DMS114 treated with DMSO at 0.1 percent for 48 hours (cell line): ENCODE measurements around the gene HEATR5A.
"Not testable (repeated sequence)": the region's sequence is repeated elsewhere in the genome, so short reads cannot be mapped to it uniquely, and the experiment has no call there.

Experiments
- DNase-seq: peaks from one replicate; lab custom pipeline; 2025; ENCODE audit not compliant: unreplicated experiment; lab: John Stamatoyannopoulos, UW

The HEATR5A gene

DNA sequence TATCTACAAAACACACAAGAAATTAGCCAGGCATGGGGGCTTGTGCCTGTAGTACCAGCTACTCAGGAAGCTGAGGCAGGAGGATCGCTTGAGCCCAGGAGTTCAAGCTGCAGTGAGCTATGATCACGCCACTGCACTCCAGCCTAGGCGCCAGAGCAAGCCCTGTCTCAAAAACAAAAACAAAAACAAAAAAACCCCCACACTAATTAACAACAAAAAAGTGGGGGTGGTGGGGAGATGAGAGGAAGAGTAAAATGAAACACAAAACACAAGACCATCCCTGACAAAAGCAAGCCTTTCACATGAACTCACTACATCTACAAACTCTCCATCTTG is 158.9 kb downstream of the HEATR5A start:
- DNase-seq, result no peak

DNA sequence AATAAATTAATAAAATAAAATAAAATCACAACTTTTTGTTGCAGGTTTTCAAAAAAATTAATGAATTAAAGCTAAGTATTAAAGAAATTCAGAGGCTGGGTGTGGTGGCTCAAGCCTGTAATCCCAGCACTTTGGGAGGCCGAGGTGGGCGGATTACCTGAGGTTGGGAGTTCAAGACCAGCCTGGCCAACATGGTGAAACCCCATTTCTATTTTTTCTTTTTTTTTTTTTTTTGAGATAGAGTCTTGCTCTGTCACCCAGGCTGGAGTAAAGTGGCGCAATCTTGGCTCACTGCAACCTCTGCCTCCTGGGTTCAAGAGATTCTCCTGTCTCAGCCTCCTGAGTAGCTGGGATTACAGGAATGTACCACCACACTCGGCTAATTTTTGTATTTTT is 161.3 kb downstream of the HEATR5A start:
- not testable (repeated sequence) for DNase-seq

DNA sequence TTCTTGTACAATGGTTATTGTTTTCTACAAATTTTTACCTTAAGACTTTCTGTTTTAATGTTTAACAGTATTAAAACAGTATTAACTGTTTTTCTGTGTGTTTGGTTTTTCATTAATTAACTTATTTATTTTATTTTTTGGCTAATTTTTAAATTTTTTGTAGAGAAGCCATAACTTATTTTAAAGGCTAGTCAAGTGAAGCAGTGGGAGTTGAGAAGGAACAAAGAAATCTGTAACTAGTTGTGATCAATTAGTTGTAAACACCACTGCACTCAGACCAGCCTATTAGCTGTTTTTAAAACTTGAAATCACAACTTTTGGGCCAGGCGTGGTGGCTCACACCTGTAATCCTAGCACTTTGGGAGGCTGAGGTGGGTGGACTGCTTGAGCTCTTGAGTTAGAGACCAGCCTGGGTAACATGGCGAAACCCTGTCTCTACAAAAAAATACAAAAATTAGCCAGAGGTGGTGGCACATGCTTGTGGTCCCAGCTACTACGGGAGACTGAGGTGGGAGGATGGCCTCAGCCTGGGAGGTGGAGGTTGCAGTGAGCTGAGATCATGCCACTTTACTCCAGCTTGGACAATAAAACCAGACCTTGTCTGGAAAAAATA is 161.8 kb downstream of the HEATR5A start:
- no peak for DNase-seq

DNA sequence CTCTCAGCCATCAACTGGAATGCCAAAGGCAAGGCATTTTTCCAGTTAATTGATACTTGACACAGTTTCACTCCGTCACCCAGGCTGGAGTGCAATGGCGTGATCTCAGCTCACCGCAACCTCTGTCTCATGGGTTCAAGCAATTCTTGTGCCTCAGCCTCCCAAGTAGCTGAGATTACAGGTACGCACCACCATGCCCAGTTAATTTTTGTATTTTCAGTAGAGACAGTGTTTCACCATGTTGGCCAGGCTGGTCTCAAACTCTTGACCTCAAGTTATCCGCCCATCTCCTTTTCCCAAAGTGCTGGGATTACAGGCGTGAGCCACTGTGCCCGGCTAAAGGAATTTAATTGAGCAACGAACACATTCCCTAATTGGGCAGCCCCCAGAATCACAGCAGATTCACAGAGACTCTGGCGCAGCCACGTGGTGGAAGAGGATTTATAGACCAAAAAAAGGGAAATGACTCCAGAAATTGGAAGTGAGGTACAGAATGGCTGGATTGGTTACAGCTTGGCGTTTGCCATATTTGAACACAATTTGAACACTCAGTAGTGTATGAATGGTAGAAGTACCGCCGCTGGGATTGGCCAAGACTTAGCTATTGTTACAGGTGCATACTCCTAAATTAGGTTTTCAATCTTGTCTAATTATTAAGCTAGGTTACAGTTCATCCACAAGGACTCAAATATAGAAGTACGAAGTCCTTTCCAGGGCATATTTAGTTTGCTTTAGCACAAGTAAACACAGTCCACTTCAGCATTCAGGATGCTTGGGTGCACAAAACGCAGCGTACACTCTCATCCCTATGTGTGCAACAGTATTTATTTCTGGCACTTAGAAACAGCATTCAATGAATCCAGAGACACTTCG is 162.6 kb downstream of the HEATR5A start:
- not testable (repeated sequence) for DNase-seq

DNA sequence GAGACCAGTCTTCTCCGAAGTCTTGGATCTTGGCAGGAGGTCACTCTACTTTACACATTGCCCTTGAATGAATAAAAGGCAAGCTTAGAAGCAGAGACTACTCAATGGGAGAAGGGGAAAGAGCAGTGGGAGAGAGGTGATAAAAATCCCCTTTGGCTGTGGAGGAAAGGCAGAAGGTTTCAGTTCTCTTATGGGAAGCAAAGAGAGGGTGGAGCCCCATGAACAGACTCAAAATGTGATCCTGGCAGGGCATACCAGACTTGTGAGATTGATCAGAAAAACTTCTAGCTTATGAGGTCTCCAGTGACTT is 163.2 kb downstream of the HEATR5A start:
- no peak for DNase-seq

DNA sequence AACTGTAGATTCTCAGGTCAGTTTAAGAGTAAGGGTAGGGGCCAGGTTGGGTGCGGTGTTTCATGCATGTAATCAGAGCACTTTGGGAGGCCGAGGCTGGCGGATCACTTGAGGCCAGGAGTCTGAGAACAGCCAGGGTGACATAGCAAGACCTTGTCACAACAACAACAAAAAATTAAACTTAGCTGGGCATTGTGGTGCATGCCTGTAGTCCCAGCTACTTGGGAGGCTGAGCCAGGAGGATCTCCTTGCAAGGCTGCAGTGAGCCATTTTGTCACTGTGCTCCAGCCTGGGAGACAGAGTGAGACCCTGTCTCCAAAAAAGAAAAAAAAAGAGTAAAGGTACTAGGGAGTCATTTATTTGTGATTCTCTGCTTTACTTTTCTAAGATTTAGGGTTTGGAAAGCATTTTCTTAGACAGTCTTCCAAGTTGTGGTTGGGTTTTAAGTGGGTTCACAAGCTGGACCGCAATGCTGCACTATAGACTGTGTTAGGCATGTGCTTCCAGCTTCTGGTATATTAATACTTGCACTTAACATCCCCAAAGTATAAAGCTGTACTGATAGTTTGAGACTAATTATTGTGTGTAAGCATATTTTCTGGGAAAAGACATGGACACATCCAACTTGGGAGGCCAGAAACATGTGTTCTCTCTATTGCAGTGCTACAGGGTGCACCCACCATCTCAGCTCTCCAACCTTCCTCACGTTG is 163.7 kb downstream of the HEATR5A start:
- DNase-seq, result no peak

DNA sequence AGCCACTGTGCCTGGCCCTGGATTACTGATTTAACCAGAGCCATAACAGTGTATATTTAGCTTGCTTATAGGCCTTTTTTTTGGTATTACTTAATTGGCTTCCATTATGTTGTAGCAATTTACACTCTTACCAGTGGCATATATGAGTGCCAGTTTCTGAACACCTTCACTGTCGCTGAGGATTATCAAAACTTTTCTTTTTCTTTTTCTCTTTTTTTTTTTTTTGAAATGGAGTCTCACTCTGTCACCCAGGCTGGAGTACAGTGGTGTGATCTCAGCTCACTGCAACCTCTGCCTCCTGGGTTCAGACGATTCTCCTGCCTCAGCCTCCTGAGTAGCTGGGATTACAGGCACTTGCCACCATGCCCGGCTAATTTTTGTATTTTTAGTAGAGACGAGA is 164.4 kb downstream of the HEATR5A start:
- not testable (repeated sequence) for DNase-seq

DNA sequence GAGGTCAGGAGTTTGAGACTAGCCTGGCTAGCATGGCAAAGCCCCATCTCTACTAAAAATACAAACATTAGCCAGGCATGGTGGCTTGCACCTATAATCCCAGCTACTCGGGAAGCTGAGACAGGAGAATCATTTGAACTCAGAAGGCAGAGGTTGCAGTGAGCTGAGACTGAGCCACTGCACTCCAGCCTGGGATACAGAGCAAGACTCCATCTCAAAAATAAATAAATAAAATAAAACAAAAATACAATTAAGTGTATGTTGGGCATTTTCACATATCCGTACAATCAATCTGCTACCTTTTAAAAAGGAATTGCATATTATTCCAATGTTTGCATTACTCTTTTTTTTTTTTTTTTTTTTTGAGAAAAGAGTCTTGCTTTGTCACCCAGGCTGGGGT is 165.1 kb downstream of the HEATR5A start:
- DNase-seq, result no peak

DNA sequence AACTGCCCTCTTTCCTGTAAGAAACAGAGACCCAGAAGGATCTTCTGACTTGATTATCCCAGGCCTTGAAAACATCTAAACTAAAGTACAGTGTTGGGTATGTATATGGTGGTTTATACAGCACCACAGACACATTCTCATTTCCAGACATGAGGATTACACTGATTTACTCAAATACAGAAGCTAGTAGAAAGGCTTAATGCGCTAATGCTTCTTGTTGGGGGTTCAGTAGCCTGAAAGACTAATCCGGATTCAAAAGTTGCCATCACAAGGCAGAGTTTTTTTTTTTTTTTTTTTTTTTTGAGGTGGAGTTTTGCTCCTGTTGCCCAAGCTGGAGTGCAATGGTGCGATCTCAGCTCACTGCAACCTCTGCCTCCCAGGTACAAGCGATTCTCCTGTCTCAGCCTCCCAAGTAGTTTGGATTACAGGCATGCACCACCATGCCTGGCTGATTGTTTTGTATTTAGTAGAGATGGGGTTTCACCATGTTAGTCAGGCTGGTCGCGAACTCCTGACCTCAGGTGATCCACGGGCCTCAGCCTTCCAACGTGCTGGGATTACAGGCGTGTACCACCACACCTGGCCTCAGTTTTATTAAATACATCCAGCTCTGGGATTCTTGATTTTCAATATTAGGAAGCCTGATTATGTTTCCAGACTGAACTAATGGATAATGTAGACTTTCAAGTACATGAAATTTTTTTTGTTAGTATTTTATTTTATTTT is 166.4 kb downstream of the HEATR5A start:
- DNase-seq, result no peak

DNA sequence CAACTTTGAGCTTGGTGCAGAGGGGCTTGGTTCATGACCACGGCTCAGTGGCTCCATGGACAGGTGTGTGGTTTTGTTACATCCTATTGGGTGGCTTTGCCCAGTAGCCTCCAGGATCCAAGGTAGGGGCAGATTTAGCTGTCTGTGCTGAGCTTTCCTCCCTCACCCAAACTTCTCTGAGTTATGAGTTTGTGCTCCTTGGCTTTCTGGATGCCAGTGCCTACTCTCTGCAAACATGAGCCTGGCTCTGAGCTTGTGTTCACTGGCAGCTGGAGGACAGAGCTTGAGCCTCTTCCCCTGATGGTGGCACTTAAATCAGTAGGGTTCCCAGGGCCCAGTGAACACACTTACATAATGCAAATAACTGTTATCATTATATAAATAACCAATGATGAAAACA is 167.5 kb downstream of the HEATR5A start:
- no peak for DNase-seq

DNA sequence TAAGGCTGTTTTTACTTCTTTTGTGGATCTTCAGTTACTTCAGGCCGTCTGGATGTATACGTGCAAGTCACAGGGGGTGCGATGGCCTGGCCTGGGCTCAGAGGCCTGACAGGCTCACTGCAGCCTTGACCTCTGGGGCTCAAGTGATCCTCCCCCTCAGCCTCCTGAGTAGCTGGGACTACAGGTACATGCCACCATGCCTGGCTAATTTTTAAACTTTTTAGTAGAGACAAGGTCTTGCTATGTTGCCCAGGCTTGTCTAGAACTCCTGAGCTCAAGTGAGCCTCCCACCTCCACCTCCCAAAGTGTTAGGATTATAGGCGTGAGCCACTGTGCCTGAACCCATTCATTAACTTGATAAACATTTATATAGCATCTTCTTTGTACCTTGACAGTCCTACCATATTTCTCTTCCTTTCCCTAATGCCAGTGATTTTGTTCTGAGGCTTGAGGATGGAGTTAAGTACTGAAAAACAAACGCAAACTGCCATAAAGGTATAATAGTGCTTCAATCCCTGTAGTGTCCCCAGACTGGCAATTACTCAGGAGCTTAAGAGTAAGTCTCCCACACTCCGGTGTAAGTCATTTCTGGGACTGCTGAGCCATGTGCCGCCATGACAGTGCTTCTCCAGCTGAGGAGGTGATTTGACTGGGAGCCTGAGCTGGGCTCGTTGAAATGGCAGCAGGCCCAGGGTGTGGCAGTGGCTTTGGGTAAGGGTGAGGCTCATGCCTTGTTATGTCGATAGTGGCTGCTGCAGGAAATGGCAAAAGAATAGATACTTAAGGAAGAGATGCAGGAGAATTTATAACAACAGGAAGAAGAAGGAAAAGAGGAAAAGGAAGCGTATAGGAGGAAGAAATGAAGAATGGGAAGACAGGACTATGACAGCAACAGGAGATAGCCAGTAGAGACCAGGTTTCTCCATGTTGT is 169.1 kb downstream of the HEATR5A start:
- DNase-seq, result no peak

DNA sequence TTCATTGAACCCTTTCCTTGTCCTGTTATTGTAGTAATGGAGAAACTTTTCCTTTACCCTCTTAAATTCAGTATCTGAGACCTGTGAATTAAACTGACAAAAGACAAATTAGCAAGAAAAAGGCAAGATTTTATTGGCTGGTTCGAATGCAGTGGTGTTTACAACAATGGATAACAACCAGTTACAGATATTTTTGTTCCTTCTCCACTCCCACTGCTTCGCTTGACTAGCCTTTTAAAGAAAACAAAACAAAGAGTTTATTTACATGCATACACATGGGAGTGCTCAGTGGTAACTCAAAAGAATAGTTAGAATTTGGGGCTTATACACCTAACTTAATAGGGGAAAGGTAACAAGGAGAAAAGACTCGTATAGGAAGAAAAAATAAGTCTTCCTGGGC is 175.7 kb downstream of the HEATR5A start:
- DNase-seq, result no peak

DNA sequence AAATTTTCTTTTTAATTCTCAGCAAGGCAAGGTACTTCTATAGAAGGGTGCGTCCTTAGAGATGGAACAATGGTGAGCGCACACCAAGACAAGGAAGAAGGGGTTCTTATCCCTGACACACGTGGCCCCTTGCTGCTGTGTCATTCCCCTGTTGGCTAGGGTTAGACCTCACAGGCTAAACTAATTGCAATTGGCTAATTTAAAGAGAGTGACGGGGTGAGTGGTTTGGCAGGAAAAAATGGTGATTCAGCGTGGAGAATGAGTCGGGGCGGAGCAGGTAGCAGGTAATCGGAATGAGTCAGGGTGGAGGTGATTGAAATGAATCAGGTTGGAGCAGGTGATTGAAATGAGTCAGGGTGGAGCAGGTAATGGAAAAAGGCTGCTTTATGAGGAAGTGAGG is 176.5 kb downstream of the HEATR5A start:
- DNase-seq, result no peak

DNA sequence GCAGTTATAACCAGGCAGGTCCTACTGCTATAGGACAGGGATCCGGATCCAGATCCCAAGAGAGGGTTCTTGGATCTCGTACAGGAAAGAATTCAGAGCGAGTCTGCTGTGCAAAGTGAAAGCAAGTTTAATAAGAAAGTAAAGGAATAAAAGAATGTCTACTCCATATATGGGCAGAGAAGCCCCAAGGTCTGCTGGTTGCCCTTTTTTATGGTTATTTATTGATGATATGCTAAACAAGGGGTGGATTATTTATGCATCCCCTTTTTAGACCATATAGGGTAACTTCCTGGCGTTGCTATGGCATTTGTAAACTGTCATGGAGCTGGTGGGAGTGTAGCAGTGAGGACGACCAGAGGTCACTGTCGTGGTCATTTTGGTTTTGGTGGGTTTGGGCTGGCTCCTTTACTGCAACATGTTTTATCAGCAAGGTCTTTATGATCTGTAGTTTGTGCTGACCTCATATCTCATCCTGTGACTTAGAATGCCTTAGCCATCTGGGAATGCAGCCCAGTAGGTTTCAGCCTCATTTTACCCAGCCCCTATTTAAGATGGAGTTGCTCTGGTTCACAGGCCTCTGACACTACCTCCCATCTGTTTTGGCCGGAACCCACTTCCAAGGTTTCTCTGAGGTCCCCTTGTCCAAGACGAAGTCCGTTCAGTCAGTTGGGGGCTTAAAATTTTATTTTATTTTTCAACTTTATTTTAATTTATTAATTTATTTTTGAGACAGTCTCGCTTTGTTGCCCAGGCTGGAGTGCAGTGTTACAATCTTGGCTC is 178.0 kb downstream of the HEATR5A start:
- not testable (repeated sequence) for DNase-seq
